HG03457 (cell line): ENCODE measurements around the gene KRT78.

Source experiments
- ATAC-seq: cut with Tn5 transposase; IDR thresholded peaks from one replicate; pipeline ENCODE4 v1.9.1; 2021; ENCODE audit warnings: moderate number of reproducible peaks; ENCODE audit not compliant: unreplicated experiment

Gene KRT78

DNA sequence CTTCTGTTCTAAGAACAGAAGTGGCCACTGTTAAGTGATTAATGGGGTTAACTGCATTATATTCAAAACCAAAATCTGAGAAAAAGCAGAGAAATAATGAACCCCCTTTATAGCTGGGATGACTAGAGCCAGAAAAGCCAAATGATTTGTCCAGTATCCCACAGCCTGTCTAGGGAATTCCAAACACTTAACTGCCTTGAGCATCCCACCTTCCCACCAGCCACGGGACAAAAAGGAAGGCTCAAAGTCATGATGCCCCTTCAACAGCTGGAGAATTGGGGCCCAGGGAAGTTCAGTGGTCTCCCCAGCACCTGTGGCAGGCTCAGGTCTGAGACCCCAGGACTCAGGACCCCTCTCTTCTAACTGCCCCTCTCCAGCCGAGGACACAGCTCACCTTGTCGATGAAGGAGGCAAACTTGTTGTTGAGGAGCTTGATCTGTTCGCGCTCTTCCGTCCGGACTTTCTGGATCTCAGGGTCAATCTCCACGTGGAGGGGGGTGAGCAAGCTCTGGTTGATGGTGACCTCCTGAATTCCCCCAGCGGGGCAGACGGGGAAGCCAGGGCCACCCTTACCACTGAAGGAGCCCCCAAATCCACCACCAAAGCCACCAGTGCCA is 35.5 kb downstream of the KRT78 start:
- ATAC-seq, result no peak

DNA sequence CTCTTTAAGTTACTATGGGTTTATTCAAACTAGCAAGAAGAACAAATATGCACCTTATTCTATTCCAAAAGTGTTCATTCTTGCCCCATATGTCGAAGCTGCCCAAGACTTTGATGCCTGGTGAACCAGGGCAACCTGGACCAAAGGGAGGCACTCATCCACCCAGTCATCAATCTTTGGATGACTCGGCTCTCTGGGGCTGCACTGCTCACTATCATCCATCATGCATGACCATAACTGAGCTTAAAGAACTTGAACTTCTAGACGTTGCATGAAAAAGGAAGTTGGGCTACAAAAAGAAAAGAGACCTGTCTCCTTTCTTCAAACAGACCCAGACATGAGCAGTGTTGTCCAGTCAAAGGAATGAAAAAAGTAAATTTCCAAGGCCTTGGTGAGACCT is 36.0 kb downstream of the KRT78 start:
- no peak for ATAC-seq

GRCh38 chr12:52812073-52812400 is 36.8 kb downstream of the KRT78 start:
- no peak for ATAC-seq

DNA sequence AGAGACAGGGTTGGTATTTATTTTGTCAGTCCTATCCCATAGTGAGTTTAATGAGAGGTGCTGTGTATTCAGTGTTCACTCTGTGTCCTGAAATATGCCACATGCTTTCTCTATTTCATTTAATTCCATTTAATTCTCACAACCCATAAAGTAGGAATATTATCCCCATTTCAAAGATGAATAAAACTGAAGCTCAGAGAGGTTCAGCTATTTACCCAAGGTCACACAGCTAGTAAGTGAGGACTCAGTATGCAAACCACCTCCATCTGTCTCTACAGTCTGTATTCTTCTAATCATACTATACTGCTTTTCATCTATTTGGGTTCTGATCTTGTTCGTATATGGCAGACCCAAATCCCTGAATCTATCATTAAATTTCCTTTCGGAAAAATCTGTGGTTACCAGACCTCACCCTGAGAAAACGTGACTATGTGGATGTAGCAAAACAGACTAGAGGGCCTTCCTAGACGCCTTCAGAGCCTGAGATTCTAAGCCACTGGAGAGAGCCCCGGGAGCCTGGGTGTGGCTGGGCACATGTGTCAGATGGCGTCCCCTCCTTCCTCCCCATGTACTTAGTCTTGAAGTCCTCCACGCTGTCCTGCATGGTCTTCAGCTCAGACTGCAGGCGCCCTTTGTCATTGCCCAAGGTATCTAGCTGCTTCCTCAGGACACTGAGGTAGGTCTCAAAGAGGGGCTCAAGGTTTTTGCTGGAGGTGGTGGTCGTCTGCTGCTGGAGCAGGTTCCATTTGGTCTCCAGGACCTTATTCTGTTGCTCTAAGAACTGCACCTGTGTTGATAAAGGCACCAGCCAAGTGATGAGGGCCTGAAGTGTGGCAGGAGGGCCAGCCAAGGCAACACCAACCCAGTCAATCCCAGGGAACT is 37.4 kb downstream of the KRT78 start:
- no peak for ATAC-seq

GRCh38 chr12:52810554-52810953 is 38.2 kb downstream of the KRT78 start:
- ATAC-seq, result no peak

DNA sequence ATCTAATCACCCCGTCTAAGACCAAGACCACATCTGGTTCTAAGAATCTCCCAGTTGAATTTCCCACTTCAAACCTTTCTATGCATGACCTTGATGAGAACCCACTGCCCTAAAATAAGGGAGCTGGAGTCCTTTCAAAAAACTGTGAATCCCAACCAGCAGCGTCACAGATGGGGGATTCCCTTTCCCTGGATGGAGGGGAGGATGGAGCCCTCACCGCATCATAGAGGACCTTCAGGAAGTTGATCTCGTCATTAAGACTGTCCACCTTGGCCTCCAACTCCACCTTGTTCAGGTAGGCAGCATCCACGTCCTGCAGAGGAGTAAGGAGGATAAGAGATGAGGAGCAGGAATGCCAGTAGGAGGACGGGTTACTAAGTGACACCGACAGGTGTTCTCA is 39.6 kb downstream of the KRT78 start:
- ATAC-seq, result no peak

DNA sequence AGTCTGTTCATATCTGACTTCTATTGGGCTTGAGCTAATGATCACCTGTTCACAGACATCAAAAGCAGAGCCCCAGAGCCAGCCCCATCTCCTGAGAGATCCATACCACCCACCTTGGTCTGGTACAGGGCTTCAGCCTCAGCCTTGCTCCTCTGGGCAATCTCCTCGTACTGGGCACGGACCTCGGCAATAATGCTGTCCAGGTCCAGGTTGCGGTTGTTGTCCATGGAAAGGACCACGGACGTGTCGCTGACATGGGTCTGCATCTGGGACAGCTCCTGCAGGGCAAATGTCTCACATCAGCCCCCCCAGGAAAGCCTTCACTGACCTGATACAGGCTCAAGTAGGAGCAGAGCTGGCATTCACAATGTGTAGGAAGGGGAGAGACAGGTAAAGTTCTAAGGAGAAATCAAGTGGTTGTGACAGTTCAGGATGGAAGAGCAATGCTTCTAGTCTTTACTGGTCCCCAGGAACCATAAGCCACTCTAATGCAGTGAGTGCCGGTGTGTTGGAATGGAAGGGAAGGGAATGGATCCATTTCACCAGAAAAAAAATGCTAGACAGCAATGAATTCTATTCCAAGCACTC is 40.1 kb downstream of the KRT78 start:
- ATAC-seq, result no peak

GRCh38 chr12:52807544-52808470 is 41.0 kb downstream of the KRT78 start:
- ATAC-seq, result no peak

- ATAC-seq, result no peak
Measured at GRCh38 chr12:52806821-52807543, 41.8 kb downstream of the KRT78 start.

DNA sequence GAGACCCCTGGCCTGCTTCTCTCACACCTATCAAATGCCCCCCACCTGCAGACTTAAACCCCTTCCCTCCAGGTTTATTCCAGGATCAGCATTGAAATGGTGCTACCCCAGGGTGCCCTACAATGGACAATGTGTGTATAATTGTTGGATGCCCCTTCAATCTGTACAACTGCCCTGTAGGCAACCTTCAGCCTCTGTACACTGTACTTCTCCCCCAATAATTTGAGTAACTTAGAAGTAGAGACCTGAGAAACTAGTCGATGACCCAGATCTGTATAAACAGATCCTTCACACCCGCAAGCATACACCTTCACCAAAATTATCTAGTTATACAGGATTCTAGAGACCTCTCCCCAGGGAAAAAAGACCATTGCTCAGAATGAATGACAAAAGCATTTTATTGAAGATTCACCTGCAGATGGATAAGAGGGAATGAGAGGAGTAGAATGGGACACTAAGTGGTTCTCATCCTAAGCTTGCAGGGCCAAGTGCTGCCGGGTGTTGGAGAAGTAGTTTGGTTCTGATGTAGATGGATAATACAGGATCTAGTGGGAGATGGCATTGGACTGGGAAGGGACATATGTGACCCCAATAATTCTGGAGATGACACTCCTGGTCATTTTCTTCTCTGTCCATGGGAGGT is 42.5 kb downstream of the KRT78 start:
- no peak for ATAC-seq

DNA sequence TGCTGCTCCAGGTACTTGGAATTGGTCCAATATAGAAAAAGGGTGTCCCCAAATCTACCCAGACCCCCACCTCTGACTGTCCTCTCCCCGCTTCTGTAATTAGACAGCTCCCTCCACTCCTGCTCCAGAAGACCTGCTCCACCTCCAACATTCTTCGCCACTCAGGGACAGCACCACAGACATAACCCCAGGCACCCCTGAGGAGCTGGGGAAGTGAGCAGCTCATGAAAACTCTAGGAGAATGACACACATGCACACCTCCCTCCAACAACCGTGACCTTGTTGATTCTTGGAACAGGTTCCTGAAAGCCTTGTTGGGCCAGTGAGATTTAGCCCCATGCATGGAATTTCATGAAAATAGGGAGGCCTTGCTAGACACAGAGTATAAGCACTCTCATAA is 43.1 kb downstream of the KRT78 start:
- ATAC-seq, result no peak

- ATAC-seq, result no peak
Measured at GRCh38 chr12:52805000-52805399, 43.8 kb downstream of the KRT78 start.

GRCh38 chr12:52802442-52802841 is 46.4 kb downstream of the KRT78 start:
- ATAC-seq, result no peak

GRCh38 chr12:52801773-52802172 is 47.0 kb downstream of the KRT78 start:
- ATAC-seq, result no peak

- no peak for ATAC-seq
Measured at GRCh38 chr12:52800259-52800917, 48.4 kb downstream of the KRT78 start.

GRCh38 chr12:52799505-52800211 is 49.1 kb downstream of the KRT78 start:
- no peak for ATAC-seq

DNA sequence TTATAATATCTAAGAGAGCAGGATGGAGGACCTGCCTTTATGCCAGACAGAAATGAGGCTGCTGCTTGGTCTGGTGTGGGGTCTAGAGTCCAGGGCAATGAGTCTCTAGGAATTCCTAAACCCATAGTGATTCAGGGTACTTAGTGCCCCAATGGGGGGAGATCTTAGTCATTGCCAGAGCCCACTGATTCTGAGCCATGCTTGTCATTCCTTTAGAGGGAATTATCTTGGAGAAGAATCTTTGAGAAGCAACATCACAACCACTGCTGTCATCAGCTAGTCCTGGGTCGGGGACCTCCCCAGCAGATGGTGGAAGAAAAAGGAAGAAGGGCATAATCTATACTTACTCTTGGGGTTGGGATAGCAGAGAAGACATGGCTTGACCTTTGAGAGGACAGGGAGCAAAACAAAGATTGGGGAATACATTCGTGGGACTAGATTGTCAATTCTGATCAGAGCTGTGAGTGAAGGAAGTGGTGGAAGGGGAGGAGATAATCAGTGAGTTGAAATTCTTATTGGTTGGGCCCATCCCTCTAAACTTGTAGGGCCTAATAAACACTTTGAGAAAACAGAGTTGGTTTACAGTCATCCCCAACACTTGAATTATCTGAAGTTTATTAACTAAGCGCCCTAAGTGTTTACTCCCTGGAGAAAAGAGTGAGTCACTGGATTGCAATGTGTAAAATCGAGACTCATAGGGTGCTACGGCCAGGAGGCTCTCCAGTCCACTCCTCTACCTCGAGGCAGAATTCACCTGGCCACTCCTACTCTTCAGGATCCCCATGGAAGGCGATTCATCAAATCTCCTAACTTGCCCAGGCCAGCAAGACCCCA is 49.9 kb downstream of the KRT78 start:
- no peak for ATAC-seq
